ENCODE data around the gene FRMD4A.
"Not testable (repeated sequence)": the region's sequence is repeated elsewhere in the genome, so short reads cannot be mapped to it uniquely, and the experiment has no call there.

The FRMD4A gene

DNA sequence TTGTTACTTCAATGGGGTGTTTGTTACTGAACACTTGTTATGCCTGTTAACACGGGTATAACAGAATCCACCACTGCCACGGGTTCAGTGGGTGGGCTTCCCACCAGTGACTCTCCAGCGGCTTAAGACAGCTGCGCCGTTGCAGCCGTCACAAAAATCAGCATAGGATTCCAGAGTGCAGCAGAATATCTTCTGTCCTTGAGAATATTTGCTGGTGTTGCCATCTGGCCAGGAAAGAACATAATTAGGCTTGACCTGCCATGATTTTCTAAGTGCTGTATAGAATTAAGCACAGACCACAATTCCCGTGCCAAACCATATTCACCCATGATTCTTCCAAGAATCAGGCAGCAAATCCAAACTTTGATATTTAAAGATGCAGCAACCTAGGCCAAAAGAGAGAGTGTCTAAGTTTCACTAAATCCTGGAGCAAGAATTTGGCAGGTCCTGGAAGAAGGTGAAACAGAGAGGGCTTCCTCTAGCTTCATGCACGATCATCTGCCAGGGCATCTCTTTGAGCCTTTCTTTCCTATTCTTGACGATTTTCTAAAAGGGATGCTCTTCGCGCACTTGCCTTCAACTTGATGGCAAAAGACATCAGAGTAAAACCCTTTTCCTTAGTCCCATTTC lies 95.0 kb downstream of the FRMD4A start:
- no peak for DNase-seq

DNA sequence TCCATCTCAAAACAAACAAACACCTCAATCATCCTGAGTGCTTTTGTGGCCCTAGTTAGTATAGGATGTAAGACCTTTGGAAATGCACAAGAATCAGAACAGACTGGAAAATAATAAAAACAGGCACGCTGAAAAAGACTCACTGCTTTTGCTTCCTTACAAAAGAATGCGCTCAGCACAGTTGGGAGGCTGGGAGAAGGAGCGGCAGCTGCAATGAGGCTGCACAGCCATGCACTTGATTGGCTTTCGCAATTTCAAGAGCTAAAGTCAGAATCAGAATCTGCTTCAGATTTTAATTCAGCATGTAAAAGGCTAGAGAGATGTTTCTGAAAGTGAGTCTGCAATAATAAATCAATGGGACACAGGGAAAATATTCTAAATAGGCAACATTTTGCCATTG lies 97.2 kb downstream of the FRMD4A start:
- no peak for DNase-seq

DNA sequence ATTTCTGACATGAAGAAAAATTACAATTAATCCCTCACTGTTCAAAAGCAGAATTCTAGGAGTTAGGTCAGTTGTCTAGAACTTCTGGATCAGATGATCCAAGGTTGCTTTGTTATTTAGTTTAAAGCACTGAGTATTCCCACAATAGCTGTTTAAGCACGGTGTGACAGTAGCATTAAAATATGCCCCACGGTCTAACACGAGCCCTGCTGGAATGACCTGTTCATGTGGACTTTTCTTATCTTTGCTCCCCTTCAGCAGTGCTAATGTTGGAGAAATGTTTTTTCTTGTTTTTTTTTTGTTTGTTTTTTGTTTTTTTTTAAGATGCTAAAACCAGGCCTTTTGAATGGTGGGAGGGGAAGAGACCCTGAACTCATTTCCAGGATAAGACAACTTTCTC lies 101.9 kb downstream of the FRMD4A start:
- not testable (repeated sequence) for DNase-seq

DNA sequence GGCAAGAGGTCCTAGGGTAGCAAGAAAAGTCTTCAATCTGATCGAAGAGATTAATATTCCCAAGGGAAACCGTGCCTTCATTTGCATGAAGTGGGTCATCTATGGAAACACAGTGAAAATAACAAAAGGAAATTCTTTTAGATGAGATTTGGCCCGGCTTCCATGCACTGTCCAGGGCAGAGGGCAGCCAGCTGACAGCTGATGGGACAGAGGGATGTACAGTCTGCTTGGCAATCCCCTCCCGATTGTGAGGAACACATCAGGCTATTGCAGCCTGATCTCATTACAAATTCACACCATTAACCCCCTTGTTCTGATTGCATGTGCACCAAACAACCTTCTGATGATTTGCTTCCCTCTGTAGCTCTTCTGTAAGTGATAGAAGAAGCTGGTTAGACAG lies 105.3 kb downstream of the FRMD4A start:
- DNase-seq = no peak

DNA sequence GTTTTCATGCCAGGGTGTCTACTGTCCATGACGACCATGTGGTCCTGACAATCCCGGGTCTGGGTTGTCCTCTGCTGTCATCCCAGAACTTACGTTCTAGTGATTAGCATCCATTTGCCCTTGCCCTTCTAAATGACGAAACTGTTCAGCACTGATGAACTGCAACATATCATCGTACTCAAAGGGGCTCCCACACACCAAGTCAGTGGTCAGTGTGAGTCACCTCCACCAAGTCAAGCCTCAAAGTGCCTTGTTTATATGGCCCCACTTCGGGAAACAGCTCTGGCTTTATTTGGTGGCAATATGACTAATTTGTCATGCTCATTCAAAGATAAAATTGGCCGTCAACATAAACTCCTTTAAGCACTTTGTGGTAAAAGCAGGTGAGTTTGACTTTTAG lies 110.7 kb downstream of the FRMD4A start:
- no peak for DNase-seq

DNA sequence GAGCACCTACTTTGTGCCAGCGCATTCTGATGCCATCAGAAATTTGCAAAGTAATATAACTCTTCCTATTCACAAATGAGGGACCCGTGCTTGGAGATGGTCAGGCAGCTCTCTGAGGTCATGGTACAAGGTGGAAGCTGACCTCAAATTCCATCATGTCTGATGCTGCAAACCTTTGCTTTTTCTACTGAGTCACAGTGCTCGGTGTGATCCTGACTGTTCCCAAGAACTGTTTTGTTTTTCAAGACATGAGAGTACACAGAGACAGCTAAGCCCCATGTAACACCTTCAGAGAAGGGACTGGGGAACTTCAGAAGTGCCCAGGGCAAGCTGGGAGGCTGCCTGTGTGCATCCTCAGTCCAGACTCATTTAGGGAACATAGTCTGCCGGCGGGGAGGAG lies 111.3 kb downstream of the FRMD4A start:
- no peak for DNase-seq

DNA sequence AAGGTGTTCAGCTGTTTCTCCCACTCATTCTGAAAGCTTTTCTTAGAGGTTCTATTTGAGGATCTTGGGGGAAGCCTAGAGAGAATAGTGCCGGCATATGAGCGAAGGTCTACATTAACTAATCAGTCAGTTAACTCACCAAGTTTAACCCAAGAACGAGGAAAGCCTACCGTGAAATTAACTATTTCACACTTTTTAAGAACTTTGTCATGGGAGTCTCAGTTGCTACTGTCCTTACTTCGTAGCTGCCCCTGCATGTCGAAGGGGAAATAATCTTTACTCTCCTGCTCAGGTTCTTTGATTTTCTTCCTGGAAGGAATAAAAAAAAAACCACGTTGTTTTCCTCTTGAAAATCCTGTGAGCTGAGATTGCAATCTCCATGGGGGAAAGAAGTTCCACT lies 115.1 kb downstream of the FRMD4A start:
- no peak for DNase-seq

DNA sequence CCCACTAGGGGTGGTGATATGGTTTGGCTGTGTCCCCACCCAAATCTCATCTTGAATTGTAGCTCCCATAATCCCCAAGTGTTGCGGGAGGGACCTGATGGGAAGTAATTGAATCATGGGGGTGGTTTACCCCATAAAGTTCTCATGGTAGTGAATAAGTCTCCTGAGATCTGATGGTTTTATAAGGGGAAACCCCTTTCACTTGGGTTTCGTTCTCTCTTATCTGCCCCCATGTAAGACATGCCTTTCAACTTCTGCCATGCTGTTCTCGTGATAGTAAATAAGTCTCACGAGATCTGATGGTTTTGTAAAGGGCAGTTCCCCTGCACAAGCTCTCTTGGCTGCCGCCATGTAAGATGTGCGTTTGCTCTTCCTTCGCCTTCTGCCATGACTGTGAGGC lies 117.0 kb downstream of the FRMD4A start:
- not testable (repeated sequence) for DNase-seq

DNA sequence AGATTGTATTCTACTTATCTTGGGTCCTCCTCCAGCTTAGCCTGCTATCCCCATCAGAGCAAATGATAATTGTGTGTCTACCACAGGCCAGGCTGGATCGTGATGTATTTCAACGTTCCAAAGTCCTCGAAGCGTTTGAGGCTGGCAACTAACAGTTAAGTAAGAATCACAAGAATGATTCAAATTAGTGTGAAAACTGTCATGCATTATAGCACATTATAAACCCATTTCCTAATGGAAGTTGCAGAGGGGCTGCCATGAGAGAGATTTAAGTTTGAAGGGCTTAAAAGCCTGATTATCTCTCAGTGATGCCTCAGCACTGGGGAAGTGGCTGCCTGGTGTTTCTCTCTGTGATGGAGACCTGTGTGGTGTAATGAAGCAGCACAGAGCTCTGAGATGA lies 119.1 kb downstream of the FRMD4A start:
- DNase-seq = no peak

DNA sequence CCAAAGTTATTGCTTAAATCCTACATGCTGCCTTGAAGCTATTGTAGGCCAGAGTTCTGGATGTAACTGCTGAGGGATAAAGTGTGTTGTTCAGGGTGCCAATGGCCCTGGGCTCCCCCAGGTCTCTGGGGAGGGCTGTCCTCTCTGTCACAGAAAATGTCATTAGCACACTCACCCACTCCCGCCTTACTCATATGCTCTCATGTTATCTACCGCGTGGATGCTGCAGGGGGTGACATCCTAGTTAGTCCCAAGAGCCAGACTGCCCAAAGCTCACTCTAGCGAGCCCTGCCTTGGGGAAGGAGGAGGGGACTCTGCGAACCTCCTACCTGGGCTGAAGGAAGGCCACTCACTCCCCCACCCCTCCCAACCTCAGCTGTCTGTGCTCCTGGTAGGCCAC lies 122.5 kb downstream of the FRMD4A start:
- no peak for DNase-seq

DNA sequence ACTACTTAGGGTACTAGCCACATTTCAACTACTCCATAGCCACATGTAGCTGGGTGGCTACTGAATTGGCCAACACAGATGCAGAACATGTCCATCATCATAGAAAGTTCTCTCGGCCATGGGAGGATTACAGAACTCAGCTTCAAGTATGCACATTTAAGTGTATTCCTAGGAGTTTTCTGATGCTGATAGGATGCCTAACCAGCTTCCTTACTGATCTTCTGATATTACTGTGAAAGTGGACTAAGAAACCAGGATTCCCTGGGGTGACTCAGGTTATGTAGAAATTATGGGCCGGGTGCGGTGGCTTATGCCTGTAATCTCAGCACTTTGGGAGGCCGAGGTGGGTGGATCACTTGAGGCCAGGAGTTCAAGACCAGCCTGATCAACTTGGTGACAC lies 125.5 kb downstream of the FRMD4A start:
- DNase-seq = no peak

DNA sequence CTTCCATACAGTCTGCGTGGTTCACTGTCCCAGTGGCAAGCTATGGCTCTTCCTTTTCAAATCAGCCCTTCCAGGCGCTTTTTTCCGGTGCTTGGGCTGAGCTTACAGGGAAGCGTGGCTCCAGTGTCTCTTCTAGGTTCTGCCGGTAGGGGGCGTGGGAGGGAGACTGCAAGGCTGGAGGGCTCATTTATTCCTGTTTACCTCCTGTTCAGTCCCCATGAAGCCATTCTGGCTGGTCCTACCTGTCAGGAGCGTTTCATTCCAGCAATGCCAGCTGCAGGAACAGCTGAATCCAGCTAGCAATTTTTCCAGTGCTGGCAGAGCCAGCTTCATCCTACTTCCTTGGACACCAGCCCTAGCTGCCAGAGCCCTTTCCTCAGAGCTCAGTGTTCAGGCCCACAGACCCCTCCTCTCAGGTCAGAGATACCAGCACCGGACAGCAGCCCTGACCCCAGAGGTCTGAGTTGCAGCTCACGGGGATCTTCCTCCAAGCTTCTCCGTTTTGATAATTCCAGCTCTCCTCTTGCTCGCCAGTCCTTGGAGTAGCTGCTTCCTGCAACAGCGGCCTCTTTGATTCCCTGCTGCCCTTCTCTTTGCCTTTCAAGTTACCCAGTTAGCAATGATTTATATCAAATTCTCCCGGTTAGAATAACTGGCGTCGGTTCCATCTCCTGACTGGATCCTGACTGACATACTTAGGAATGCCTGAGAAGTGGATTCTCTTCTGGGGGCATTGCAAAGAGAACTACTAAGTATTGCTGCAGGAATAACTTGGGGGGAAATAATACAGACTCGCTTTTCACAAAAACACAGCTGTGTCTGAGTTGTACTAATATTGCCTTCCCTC lies 129.8 kb downstream of the FRMD4A start:
- no peak for DNase-seq

DNA sequence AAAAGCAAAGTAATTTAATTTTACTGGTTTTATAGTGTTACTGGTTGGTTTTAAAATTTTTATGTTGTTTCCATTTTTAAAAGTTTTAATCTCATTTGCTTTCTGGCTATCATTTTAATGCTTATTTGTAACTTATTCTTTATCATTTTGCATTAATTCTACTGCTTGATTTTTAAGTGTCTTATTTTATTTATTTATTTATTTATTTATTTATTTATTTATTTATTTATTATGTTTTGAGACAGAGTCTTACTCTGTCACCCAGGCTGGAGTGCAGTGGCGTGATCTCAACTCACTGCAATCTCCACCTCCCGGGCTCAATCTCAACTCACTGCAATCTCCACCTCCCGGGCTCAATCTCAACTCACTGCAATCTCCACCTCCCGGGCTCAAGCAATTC lies 131.6 kb downstream of the FRMD4A start:
- not testable (repeated sequence) for DNase-seq

DNA sequence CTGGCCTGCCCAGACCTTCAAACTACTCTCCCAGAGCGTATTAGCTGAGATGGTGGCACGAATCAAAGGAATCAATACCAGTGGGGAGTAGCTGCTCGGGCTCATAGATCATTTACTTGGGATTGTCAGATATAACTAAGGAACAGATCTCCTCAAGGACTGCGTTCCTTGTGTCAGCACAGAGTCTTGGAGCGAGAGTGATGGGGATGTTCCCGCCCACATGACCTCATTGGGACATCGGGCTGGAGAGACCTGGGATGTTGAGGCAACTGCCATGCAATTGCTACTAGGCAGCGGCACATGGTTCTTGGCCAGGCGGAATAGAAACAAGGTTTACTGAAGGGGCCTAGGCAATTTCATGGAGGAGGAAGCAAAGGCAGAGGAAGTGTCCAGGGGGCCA lies 132.6 kb downstream of the FRMD4A start:
- no peak for DNase-seq

DNA sequence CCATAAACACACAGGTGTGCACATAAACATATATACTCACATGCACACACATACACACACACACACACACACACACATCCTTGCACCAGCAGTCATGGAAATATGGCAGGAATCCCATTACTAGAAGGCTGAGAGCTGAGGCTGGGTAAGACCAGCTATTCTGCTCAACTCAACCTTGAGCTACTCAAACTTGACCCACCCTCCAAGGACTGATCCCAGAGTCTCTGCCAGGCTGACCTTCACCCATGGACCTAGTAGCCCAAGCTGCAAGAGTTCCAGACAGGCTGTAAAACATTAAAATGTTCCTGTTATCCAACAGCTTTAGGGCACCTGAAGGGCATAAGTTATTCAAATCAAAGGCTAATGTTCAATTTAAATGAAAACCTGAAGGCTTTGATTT lies 134.6 kb downstream of the FRMD4A start:
- no peak for DNase-seq

DNA sequence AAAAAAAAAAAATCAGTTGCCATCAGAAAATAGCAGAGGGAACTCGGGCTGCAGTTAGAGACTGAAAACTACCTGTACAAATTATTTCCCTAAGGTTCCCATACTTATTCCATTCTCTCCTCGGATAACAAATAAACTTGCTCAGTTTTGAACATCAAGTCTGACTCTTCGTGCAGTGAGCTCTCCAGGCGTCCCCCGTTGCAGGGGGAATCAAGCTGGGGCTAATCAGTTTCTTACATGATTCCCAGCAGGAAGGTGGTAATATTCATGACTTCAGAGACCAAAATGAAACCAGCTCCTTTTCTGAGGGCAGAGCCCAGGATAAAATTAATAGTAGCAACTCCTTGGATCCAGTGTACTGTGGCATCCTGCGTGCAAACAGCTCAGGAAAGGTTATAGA lies 135.3 kb downstream of the FRMD4A start:
- no peak for DNase-seq

DNA sequence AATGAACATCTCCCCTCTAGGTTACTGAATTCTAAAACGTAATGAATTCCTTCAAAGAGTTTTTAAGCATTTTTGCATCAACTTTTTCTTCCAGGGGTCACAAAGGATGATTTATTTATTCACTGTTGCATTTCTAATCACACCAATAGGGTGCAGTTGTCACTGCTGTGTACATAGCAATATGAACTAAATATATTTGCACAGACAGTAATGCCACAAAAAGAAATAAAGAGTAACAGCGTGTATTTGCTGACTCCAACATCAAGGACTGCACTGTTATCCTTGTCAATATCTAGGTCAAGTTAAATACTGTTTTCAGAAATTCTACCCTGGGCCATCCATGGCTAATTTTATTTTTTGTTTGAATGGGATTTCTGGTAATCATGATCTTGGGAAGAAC lies 138.0 kb downstream of the FRMD4A start:
- no peak for DNase-seq

DNA sequence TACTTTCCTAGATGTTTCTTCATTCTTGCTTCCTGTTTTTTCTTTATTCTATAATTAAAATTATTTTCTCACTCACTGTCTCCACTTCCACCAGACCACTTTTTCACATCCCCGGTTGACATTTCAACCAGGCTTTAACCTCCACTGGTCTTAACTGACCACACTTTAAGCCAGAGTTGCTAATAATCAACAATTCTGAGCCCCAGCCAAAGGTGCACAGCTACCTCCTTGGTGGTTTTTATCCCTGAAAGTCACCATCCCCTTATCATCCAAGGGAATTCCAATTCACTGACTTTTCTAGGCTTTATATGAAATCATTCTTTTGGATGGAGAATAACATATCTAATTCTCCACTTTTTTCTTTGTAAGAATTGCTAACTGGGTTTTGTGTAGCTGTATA lies 138.9 kb downstream of the FRMD4A start:
- no peak for DNase-seq

DNA sequence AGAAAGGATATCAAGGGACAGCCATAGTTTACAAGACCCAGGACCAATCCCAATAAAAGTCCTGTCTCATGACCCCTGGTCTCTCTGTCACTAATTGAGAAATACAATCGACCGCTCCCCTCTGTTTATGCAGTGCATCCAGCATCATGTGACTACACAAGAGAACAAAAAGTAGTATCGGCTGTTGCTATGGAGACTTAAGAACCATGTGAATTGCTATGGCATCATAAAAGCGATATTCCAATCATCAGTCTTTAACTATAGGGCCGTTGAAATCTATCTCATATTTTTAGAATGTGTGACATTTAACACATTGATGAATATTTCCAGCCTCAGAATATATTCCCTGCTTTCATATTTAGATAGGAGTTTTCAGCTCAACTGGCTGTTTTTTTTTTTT lies 139.3 kb downstream of the FRMD4A start:
- DNase-seq = no peak

DNA sequence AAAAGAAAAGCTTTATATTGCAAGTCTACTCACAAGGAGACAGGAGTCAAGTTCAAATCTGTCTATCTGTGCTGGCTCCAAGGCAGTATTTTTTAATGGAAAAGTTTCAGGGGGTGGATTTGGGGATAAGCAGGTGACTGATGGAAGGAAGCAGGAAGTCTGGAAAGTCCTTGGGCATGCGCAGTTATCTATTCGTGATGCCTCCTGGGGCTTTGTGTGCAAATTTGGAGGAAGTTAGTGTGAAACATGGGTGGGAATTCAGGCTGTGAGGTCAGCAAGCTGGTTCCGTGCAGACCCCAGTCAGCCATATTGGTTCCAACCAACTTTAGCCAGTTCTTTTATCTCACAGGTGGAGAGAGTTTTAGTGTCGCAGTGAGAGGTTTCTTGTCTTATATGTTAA lies 140.0 kb downstream of the FRMD4A start:
- no peak for DNase-seq

DNA sequence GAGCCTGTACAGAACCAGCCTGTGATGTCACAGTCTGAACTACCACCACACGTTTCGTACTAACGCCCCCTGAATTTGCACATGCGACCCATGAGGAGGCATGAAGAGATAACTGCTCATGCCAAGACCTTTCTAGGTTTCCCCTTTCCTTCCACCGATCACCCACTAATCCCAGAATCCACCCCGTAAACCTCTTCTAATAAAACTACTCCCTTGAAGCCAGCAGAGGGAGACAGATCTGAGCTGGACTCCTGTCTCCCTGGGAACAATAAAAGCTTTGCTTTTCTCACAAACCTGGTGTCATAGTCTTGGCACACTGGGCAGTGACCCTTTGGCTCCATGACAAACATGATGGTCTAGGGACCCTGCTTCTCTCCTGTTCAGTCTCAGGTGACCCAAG lies 144.5 kb downstream of the FRMD4A start:
- no peak for DNase-seq

DNA sequence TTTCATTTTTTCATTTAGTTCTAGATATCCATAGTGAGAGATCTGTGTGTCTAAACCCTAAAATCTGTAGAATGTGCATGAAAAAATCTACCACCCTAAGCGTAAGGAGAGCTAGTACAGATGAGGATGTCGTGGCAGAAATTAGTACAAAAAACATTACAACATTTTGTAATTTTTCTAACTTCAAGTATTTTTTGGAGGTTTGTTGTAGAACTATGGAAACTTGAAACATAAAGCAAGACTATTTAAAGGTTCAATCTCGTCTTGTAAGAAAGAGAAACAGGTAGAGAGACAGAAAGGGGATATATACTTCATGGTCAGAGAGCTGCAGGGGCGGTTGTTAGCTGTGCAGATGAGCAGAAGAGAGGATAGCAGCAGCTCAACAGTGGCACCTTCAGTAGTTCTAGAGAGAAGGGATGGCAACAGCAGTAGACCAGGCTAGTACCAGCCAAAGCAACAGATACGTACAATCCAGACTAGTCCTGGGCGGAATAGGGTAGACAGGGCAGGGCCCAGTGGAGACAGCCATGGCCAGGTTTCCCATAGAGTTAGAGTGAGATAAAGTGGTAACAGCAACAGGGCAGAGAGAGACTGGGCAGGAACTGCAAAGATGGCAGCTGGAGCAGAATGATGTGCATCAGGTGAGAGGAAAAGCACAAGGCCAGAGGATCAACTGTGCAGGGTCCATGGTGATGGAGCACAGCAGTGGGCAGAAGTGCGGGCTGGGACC lies 145.2 kb downstream of the FRMD4A start:
- DNase-seq = peak; percentile 70

DNA sequence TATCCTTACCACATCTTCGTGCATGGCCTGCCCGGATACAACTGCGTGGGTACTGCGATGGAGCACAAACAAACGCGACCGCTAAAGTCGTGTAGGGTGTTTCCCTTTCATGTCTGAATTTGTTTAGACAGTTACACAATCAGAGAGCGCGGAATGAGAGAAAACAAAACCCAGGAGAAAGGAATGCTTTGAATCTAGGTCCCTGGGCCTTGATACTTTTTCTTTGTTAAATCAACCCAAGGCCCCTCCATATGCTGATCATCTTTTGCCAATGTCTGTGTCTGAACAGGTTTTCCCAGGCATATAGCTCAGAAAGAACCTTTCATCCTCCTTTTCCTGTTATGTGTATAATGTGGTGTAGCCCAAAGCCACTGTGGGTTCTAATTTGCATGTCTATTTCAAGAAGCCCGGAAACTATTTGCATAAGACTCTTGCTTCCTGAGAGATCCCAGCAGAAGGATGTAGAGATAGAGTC lies 145.8 kb downstream of the FRMD4A start:
- peak; percentile 71 for DNase-seq

DNA sequence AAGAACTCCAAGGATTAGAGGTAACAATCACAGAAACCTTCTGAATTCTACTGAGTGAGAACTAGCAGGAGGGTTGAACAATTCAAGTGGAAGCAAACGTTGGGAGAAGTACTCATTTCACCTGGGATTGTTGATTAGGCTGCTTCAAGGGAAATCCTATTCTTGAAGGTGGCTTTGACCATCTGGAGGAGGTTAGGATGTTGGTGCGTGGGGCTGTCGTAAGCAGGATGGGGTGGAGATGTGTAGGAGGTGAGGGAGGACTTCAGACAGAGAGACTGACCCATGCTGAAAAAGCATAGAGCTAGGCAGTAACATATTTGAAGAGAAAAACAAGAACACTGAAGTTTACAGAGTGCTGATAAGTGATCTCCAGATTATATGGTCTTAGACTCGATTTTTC lies 147.9 kb downstream of the FRMD4A start:
- no peak for DNase-seq

Data from CD4-positive, alpha-beta T cell treated with Interleukin-15 for 1 hour (primary cell).